Ovary (tissue), 9 donors: ENCODE results near the gene SHROOM3. TPM values are rescaled to one million over a fixed set of nuclear protein-coding genes. Genes with fewer than 3 reads are reported as not detected.
A peak's percentile ranks its signal among the peaks of the same experiment; 100 is the strongest.

ENCODE experiments used
- DNase-seq, 5 donors: peaks; one replicate each; pipeline ENCODE4 v3.0.0-alpha.2; 2019 to 2020
- H3K27ac ChIP-seq, 2 donors: fragments of 200-600 bp; one replicate each; pipeline versions ENCODE4 v1.5.1 to v1.8.0; 2019 to 2022
- H3K27me3 ChIP-seq: fragments of 200-600 bp; one replicate; pipeline ENCODE4 v1.8.0; 2022
- H3K36me3 ChIP-seq: fragments of 200-600 bp; sonication (generic); one replicate; pipeline ENCODE4 v1.5.1; 2019
- H3K4me1 ChIP-seq: one replicate; pipeline ENCODE4 v1.8.1; 2013; ENCODE audit warnings: mild to moderate bottlenecking, moderate library complexity; ENCODE audit not compliant: insufficient read depth
- H3K4me3 ChIP-seq: fragments of 200-600 bp; sonication (generic); one replicate; pipeline ENCODE4 v1.5.1; 2017
- H3K9me3 ChIP-seq, 2 donors: fragments of 200-600 bp in 1 of 2; sonication (generic) in 1 of 2; one replicate each; pipeline versions ENCODE4 v1.5.1 to v1.8.1; 2013 to 2019; ENCODE audit warnings: mild to moderate bottlenecking in 1 of 2, moderate library complexity in 1 of 2
- CTCF ChIP-seq, 3 donors: fragments of 450-650 bp in 2 of 3; fragments of 200-600 bp in 1 of 3; IDR thresholded peaks; one replicate each; pipeline versions ENCODE4 v1.5.1 to v1.8.0; 2016 to 2022; ENCODE audit warnings: antibody characterized with exemption in 3 of 3, mild to moderate bottlenecking in 1 of 3
- EP300 ChIP-seq: sonication (generic); formaldehyde crosslinking; IDR thresholded peaks from one replicate; pipeline ENCODE4 v1.6.1; 2017; ENCODE audit warnings: antibody characterized with exemption
- POLR2A ChIP-seq: fragments of 450-650 bp; IDR thresholded peaks from one replicate; pipeline ENCODE4 v1.6.1; 2017; ENCODE audit warnings: antibody characterized with exemption, mild to moderate bottlenecking, moderate library complexity
- WGBS, 3 donors: extraction: QIAGEN DNeasy Blood & Tissue Kit in 1 of 3; methylation state at CpG; one replicate each; pipeline versions ENCODE4 v1.1.5 to v1.1.7; 2013 to 2017; 5-methylcytosine and 5-hydroxymethylcytosine counted together
- intact Hi-C, 4 donors: fragments of 100-400 bp; cut with DNase I; formaldehyde crosslinking; loops; one replicate each; pipeline versions ENCODE4 v1.11.0 to v1.15.1; 2022 to 2023
- polyA plus RNA-seq, 2 donors: library from polyadenylated mRNA; stranded (reverse); fragments of 200-250 nt in 1 of 2; fragments of 350-450 nt in 1 of 2; fragmentation: Illumina TruSeq in 1 of 2; extraction: RNeasy Lipid Tissue Mini Kit (QIAGEN cat#74804) in 1 of 2; gene quantifications; one replicate each; pipeline ENCODE4 v1.2.3, GENCODE V29; 2013 to 2014
- total RNA-seq, 7 donors: library from RNA; depleted of rRNA in 2 of 7; stranded (reverse); fragments of >200 nt in 2 of 7; fragmentation: NEBNext Ultra II Directional in 3 of 7; extraction: Animal tissue kit (Norgen Biotek cat#: 25700) in 3 of 7; gene quantifications; one replicate each; pipeline versions ENCODE4 v1.1.0 to v1.2.4, GENCODE V29; 2016 to 2023
- donor health status: DM: no; HTN: no; CAD: no; lungs with moderate emphysema.
- donor health status: DM: no; HTN: no; CAD: no.
- donor health status: Bipolar disorder and iron deficiency.
- donor health status: DM: yes; HTN: yes; CAD: no.
- donor health status: DM: no; HTN: no; CAD: no.
- donor health status: DM: yes; HTN: yes; CAD: no.

SHROOM3 gene
- total and polyA plus RNA-seq, 9 donors: 0.80 to 70.1 (median 3.8) TPM

- Histone ChIP-seq H3K4me1 (no peaks in the 10 kb centered on the region), H3K27me3 (no peaks in the 10 kb centered on the region), H3K36me3 (no peaks in the 10 kb centered on the region), H3K27ac (no peak overlapping the region), H3K9me3 (no peaks in the 10 kb centered on the region), H3K4me3 (no peak overlapping the region)
- intact Hi-C loops: no loop called here
- TF ChIP-seq CTCF (IDR thresholded peaks at IDR 0.05) (no peak), POLR2A (no peak), EP300 (no peak)
- DNase-seq: no peak
Observed at GRCh38 chr4:76795243-76795642, 360.2 kb downstream of the SHROOM3 start.

- Histone ChIP-seq H3K27me3 (no peaks in the 10 kb centered on the region), H3K36me3 (no peaks in the 10 kb centered on the region), H3K4me3 (no peak overlapping the region), H3K9me3 (no peaks in the 10 kb centered on the region), H3K27ac (no peak overlapping the region), H3K4me1 (peaks cover 9% of the 10 kb centered on the region)
- no peak for DNase-seq
- 47 to 56% (median 53%) methylated on average over 7 of the region's 7 CpGs for WGBS, 3 donors
- intact Hi-C loops: no loop called here
- no peak for TF ChIP-seq EP300
- TF ChIP-seq POLR2A: no peak
- TF ChIP-seq CTCF (IDR thresholded peaks at IDR 0.05): no peak
Observed at GRCh38 chr4:76799140-76799539, 364.1 kb downstream of the SHROOM3 start.

GRCh38 chr4:76799718-76800117 is 364.7 kb downstream of the SHROOM3 start:
- Histone ChIP-seq H3K4me3 (no peak overlapping the region), H3K4me1 (peaks cover 9% of the 10 kb centered on the region), H3K27me3 (no peaks in the 10 kb centered on the region), H3K36me3 (no peaks in the 10 kb centered on the region), H3K9me3 (no peaks in the 10 kb centered on the region), H3K27ac (no peak overlapping the region)
- intact Hi-C loops: no loop called here
- no peak for DNase-seq
- TF ChIP-seq EP300 (no peak), CTCF (IDR thresholded peaks at IDR 0.05) (no peak), POLR2A (no peak)

DNA sequence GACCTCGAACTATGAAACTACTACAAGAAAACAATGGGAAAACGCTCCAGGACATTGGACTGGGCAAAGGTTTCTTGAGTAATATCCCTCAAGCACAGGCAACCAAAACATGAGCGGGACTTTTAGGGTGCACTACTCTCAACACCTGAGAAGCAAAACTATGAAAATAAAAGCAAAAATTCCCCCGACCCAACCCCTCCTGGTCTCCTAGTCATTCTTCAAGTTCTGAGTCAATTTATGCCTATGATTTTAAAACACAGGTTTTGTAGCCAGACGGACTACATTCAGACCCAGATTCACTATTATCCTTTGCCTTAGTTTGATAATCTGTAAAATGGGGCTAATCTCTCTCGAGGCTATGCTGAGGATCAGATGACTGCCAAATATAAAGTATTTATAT is 365.9 kb downstream of the SHROOM3 start:
- Histone ChIP-seq H3K9me3 (no peaks in the 10 kb centered on the region), H3K4me1 (peaks cover 9% of the 10 kb centered on the region), H3K27me3 (no peaks in the 10 kb centered on the region), H3K27ac (peak overlapping the region in 1 of 2 donors; percentile 68), H3K4me3 (no peak overlapping the region), H3K36me3 (no peaks in the 10 kb centered on the region)
- TF ChIP-seq POLR2A: no peak
- no peak for TF ChIP-seq EP300
- TF ChIP-seq CTCF (IDR thresholded peaks at IDR 0.05): no peak
- no peak for DNase-seq
- WGBS, 3 donors: 84 to 89% (median 86%) methylated on average over 6 of the region's 6 CpGs
- intact Hi-C loops: no loop called here
